WTC11 (cell line): Measurements from ENCODE around the gene KCTD11.

Experiments
- ESRRA ChIP-seq: sonication (generic); formaldehyde crosslinking; IDR thresholded peaks from 2 replicates; pipeline ENCODE4 v1.8.1; 2022; ENCODE audit warnings: mild to moderate bottlenecking, missing genetic modification reagents, borderline replicate concordance
- FOXK1 ChIP-seq: sonication (generic); formaldehyde crosslinking; IDR thresholded peaks from 2 replicates; pipeline ENCODE4 v1.8.0; 2022; ENCODE audit warnings: mild to moderate bottlenecking, moderate library complexity, missing genetic modification reagents
- NFE2L1 ChIP-seq: sonication (generic); formaldehyde crosslinking; IDR thresholded peaks from 2 replicates; pipeline ENCODE4 v1.8.1; 2023; ENCODE audit warnings: missing genetic modification reagents
- TF ChIP-seq, protein P1 (sequence below): sonication (generic); formaldehyde crosslinking; IDR thresholded peaks from 2 replicates; pipeline ENCODE4 v1.8.1; 2023; ENCODE audit warnings: mild to moderate bottlenecking, missing genetic modification reagents, borderline replicate concordance
- TF ChIP-seq, protein P2 (sequence below): sonication (generic); formaldehyde crosslinking; IDR thresholded peaks from 2 replicates; pipeline ENCODE4 v1.8.0; 2022; ENCODE audit warnings: mild to moderate bottlenecking, missing genetic modification reagents
- TF ChIP-seq, protein P3 (sequence below): fragments of 200-600 bp; IDR thresholded peaks from 2 replicates; pipeline ENCODE4 v1.8.0; 2022; ENCODE audit warnings: antibody characterized with exemption

DNA sequence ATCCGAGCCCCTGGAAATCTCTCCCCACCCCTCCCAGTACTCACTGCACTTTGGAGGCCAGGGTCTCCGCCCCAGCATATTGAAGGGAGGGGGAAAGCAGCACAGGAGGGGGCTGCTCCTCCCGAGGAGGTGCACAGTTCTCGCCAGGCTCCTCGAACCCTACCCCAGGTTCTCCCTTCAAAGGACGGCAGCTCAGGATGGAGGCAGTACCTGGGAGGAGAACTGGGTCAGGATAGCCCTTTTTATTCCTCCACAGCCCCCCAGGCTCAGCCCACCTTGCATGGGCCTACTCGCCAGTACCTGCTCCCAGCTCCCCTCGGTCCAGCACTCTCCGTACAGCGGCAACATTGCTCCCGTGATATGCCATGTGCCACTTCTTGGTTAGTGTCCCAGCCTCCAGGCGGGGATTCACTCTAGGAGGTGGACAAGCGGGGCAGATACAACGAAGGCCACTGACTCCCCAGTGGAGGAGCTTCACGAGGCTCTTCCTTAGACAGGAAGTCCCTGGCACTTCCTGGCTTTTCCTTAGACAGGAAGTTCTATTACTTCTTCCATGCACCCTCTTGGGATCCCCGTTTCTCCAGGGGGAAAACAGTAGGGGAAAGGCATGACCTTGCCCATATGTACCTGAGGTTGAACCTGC, 34.7 kb upstream of the KCTD11 start:
- TF ChIP-seq ESRRA (CRISPR knock-in tag) (no peak), FOXK1 (CRISPR knock-in tag) (no peak), NFE2L1 (no peak)
- TF ChIP-seq, protein P1, sequence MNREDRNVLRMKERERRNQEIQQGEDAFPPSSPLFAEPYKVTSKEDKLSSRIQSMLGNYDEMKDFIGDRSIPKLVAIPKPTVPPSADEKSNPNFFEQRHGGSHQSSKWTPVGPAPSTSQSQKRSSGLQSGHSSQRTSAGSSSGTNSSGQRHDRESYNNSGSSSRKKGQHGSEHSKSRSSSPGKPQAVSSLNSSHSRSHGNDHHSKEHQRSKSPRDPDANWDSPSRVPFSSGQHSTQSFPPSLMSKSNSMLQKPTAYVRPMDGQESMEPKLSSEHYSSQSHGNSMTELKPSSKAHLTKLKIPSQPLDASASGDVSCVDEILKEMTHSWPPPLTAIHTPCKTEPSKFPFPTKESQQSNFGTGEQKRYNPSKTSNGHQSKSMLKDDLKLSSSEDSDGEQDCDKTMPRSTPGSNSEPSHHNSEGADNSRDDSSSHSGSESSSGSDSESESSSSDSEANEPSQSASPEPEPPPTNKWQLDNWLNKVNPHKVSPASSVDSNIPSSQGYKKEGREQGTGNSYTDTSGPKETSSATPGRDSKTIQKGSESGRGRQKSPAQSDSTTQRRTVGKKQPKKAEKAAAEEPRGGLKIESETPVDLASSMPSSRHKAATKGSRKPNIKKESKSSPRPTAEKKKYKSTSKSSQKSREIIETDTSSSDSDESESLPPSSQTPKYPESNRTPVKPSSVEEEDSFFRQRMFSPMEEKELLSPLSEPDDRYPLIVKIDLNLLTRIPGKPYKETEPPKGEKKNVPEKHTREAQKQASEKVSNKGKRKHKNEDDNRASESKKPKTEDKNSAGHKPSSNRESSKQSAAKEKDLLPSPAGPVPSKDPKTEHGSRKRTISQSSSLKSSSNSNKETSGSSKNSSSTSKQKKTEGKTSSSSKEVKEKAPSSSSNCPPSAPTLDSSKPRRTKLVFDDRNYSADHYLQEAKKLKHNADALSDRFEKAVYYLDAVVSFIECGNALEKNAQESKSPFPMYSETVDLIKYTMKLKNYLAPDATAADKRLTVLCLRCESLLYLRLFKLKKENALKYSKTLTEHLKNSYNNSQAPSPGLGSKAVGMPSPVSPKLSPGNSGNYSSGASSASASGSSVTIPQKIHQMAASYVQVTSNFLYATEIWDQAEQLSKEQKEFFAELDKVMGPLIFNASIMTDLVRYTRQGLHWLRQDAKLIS = no peak
- TF ChIP-seq, protein P2, sequence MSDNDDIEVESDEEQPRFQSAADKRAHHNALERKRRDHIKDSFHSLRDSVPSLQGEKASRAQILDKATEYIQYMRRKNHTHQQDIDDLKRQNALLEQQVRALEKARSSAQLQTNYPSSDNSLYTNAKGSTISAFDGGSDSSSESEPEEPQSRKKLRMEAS = no peak
- TF ChIP-seq, protein P3, sequence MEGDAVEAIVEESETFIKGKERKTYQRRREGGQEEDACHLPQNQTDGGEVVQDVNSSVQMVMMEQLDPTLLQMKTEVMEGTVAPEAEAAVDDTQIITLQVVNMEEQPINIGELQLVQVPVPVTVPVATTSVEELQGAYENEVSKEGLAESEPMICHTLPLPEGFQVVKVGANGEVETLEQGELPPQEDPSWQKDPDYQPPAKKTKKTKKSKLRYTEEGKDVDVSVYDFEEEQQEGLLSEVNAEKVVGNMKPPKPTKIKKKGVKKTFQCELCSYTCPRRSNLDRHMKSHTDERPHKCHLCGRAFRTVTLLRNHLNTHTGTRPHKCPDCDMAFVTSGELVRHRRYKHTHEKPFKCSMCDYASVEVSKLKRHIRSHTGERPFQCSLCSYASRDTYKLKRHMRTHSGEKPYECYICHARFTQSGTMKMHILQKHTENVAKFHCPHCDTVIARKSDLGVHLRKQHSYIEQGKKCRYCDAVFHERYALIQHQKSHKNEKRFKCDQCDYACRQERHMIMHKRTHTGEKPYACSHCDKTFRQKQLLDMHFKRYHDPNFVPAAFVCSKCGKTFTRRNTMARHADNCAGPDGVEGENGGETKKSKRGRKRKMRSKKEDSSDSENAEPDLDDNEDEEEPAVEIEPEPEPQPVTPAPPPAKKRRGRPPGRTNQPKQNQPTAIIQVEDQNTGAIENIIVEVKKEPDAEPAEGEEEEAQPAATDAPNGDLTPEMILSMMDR = no peak
